ENCODE data around the gene CST11.

CST11 gene

GRCh38 chr20:23419995-23420901 is 32.4 kb downstream of the CST11 start:
- peak; percentile 57 for DNase-seq

- no peak for DNase-seq
These were observed 33.0 kb downstream of the CST11 start for GRCh38 chr20:23419657-23419994.

- no peak for DNase-seq
These were observed 34.8 kb downstream of the CST11 start for GRCh38 chr20:23417861-23418260.

GRCh38 chr20:23415959-23416583 is 36.6 kb downstream of the CST11 start:
- DNase-seq = no peak

GRCh38 chr20:23415555-23415954 is 37.1 kb downstream of the CST11 start:
- no peak for DNase-seq

- DNase-seq = no peak
These were observed 38.0 kb downstream of the CST11 start for GRCh38 chr20:23414526-23415188.

- DNase-seq = no peak
These were observed 38.7 kb downstream of the CST11 start for GRCh38 chr20:23413862-23414422.

GRCh38 chr20:23412026-23412425 is 40.6 kb downstream of the CST11 start:
- no peak for DNase-seq

- no peak for DNase-seq
These were observed 41.6 kb downstream of the CST11 start for GRCh38 chr20:23410916-23411695.

GRCh38 chr20:23409800-23410199 is 42.9 kb downstream of the CST11 start:
- DNase-seq = no peak

GRCh38 chr20:23408957-23409356 is 43.7 kb downstream of the CST11 start:
- DNase-seq = no peak

- no peak for DNase-seq
These were observed 44.8 kb downstream of the CST11 start for GRCh38 chr20:23407781-23408464.

GRCh38 chr20:23406880-23407279 is 45.8 kb downstream of the CST11 start:
- DNase-seq = no peak

- no peak for DNase-seq
These were observed 48.5 kb downstream of the CST11 start for GRCh38 chr20:23404196-23404595.

- no peak for DNase-seq
These were observed 48.9 kb downstream of the CST11 start for GRCh38 chr20:23403751-23404150.

GRCh38 chr20:23401051-23401450 is 51.6 kb downstream of the CST11 start:
- no peak for DNase-seq
